ENCODE measurements around the gene ANAPC15. TPM values are rescaled to one million over a fixed set of nuclear protein-coding genes. Genes with fewer than 3 reads are reported as not detected.
"Not testable (repeated sequence)": the region's sequence is repeated elsewhere in the genome, so short reads cannot be mapped to it uniquely, and the experiment has no call there.

Gene ANAPC15
- total and polyA plus RNA-seq, 2 of the 13 experiments (the other 11 are each of a cell fraction or from before 2014, with no cell fraction given) = 18.8 to 25.7 TPM

GRCh38 chr11:72155751-72156150 lies 43.3 kb upstream of the ANAPC15 start:
- H3K9me3 ChIP-seq (ENCODE audit: low read length) = no peaks in the 10 kb centered on the region
- 42% methylated on average over 4 of the region's 4 CpGs for WGBS (ENCODE audit: low lambda C conversion rate)
- H3K27me3 ChIP-seq (ENCODE audit: control insufficient read depth in 1 of 2, insufficient read depth in 2 of 2, low read length in 2 of 2) = no peaks in the 10 kb centered on the region
- no peak for TF ChIP-seq ZSCAN22 (CRISPR knock-in tag; IDR thresholded peaks at IDR 0.05)
- no peaks in the 10 kb centered on the region for H3K4me1 ChIP-seq (ENCODE audit: insufficient read depth, low read length)
- FAIRE-seq (no peak), ATAC-seq (no peak), DNase-seq (ENCODE audit: low spot score) (no peak)
- H2AFZ ChIP-seq (ENCODE audit: low read length) = no peak overlapping the region
- H3K9ac ChIP-seq (ENCODE audit: insufficient read depth, low read depth, low read length) = no peak overlapping the region
- intact Hi-C loops (cut with micrococcal nuclease; ENCODE audit: unreplicated experiment) = no loop called here
- H3K27ac ChIP-seq (ENCODE audit: extremely low read length, insufficient read depth, low read length) = no peak overlapping the region
- BruUV-seq (replicated peaks) = no TSS peak
- H3K36me3 ChIP-seq (replicated peaks in 1 of 2; ENCODE audit: control insufficient read depth in 1 of 2, insufficient read depth in 2 of 2, low read length in 2 of 2) = no peaks in the 10 kb centered on the region
- POLR2A ChIA-PET = no interaction called here
- in situ Hi-C loops (cut with HindIII; ENCODE audit: extremely low pct_ligation_motif_present, low pct_unique_long_range_greater_than_20kb) = no loop called here
- H3K4me3 ChIP-seq (replicated peaks in 1 of 3; ENCODE audit: insufficient read depth in 1 of 3, low read depth in 2 of 3, low read length in 3 of 3) = no peak overlapping the region
- no peaks in the 10 kb centered on the region for H4K20me1 ChIP-seq (ENCODE audit: insufficient read depth, low read length)
- CTCF ChIA-PET (ENCODE audit: low intra/inter-chr PET ratio, low total read pairs) = no interaction called here
- H3K4me2 ChIP-seq (ENCODE audit: low read depth, low read length) = no peak overlapping the region
- no peaks in the 10 kb centered on the region for H3K79me2 ChIP-seq (ENCODE audit: insufficient read depth, low read length)

- no peak overlapping the region for H2AFZ ChIP-seq (ENCODE audit: low read length)
- BruUV-seq (replicated peaks) = no TSS peak
- H4K20me1 ChIP-seq (ENCODE audit: insufficient read depth, low read length) = no peaks in the 10 kb centered on the region
- in situ Hi-C loops (cut with HindIII; ENCODE audit: extremely low pct_ligation_motif_present, low pct_unique_long_range_greater_than_20kb) = no loop called here
- no peak overlapping the region for H3K4me2 ChIP-seq (ENCODE audit: low read depth, low read length)
- no peaks in the 10 kb centered on the region for H3K79me2 ChIP-seq (ENCODE audit: insufficient read depth, low read length)
- intact Hi-C loops (cut with micrococcal nuclease; ENCODE audit: unreplicated experiment) = no loop called here
- 36% methylated on average over 3 of the region's 3 CpGs for WGBS (ENCODE audit: low lambda C conversion rate)
- H3K27ac ChIP-seq (ENCODE audit: extremely low read length, insufficient read depth, low read length) = no peak overlapping the region
- CTCF ChIA-PET (ENCODE audit: low intra/inter-chr PET ratio, low total read pairs) = no interaction called here
- POLR2A ChIA-PET = no interaction called here
- H3K4me1 ChIP-seq (ENCODE audit: insufficient read depth, low read length) = no peaks in the 10 kb centered on the region
- H3K4me3 ChIP-seq (replicated peaks in 1 of 3; ENCODE audit: insufficient read depth in 1 of 3, low read depth in 2 of 3, low read length in 3 of 3) = no peak overlapping the region
- no peak for ATAC-seq
- no peak for DNase-seq (ENCODE audit: low spot score)
- no peaks in the 10 kb centered on the region for H3K9me3 ChIP-seq (ENCODE audit: low read length)
- FAIRE-seq = no peak
- H3K36me3 ChIP-seq (replicated peaks in 1 of 2; ENCODE audit: control insufficient read depth in 1 of 2, insufficient read depth in 2 of 2, low read length in 2 of 2) = no peaks in the 10 kb centered on the region
- no peak for TF ChIP-seq RORA (CRISPR knock-in tag; IDR thresholded peaks at IDR 0.05)
- H3K27me3 ChIP-seq (ENCODE audit: control insufficient read depth in 1 of 2, insufficient read depth in 2 of 2, low read length in 2 of 2) = no peaks in the 10 kb centered on the region
- no peak overlapping the region for H3K9ac ChIP-seq (ENCODE audit: insufficient read depth, low read depth, low read length)
Observed at GRCh38 chr11:72154816-72155215, 42.3 kb upstream of the ANAPC15 start.

GRCh38 chr11:72153874-72154273 lies 41.4 kb upstream of the ANAPC15 start:
- not testable (repeated sequence) for BruUV-seq (replicated peaks)

More at GRCh38 chr11:72153874-72154273, 41.4 kb upstream of the ANAPC15 start:
- 66% methylated on average over 3 of the region's 6 CpGs for WGBS (ENCODE audit: low lambda C conversion rate)
- in situ Hi-C loops (cut with HindIII; ENCODE audit: extremely low pct_ligation_motif_present, low pct_unique_long_range_greater_than_20kb); H4K20me1 ChIP-seq (ENCODE audit: insufficient read depth, low read length); H3K9me3 ChIP-seq (ENCODE audit: low read length); H3K9ac ChIP-seq (ENCODE audit: insufficient read depth, low read depth, low read length); DNase-seq (ENCODE audit: low spot score); H3K4me2 ChIP-seq (ENCODE audit: low read depth, low read length); ATAC-seq; H3K79me2 ChIP-seq (ENCODE audit: insufficient read depth, low read length); CTCF ChIA-PET (ENCODE audit: low intra/inter-chr PET ratio, low total read pairs); FAIRE-seq; H3K27me3 ChIP-seq (ENCODE audit: control insufficient read depth in 1 of 2, insufficient read depth in 2 of 2, low read length in 2 of 2); POLR2A ChIA-PET; intact Hi-C loops (cut with micrococcal nuclease; ENCODE audit: unreplicated experiment); H3K4me3 ChIP-seq (replicated peaks in 1 of 3; ENCODE audit: insufficient read depth in 1 of 3, low read depth in 2 of 3, low read length in 3 of 3); H3K36me3 ChIP-seq (replicated peaks in 1 of 2; ENCODE audit: control insufficient read depth in 1 of 2, insufficient read depth in 2 of 2, low read length in 2 of 2); H3K27ac ChIP-seq (ENCODE audit: extremely low read length, insufficient read depth, low read length); H3K4me1 ChIP-seq (ENCODE audit: insufficient read depth, low read length); H2AFZ ChIP-seq (ENCODE audit: low read length): not testable (repeated sequence)
